Heart right ventricle (tissue), 16 donors: ENCODE results near the gene ESYT3. TPM values are rescaled to one million over a fixed set of nuclear protein-coding genes. Genes with fewer than 3 reads are reported as not detected.
"Not testable (repeated sequence)": the region's sequence is repeated elsewhere in the genome, so short reads cannot be mapped to it uniquely, and the experiment has no call there.

Experiments used
- ATAC-seq, 8 donors: fragments of 200-7000 bp; cut with Tn5 transposase; one replicate each; pipeline ENCODE4 v1.9.1; 2020; ENCODE audit warnings: mild to moderate bottlenecking in 8 of 8, moderate library complexity in 8 of 8, moderate number of reproducible peaks in 1 of 8
- DNase-seq, 2 donors: peaks; one replicate each; pipeline ENCODE4 v3.0.0-alpha.2; 2020
- H3K27ac ChIP-seq, 10 donors: fragments of 200-600 bp; sonication (generic) in 2 of 10; one replicate each; pipeline versions ENCODE4 v1.5.0 to v1.8.0; 2020 to 2022; ENCODE audit warnings: mild to moderate bottlenecking in 3 of 10
- H3K27me3 ChIP-seq, 7 donors: fragments of 200-600 bp; one replicate each; pipeline ENCODE4 v1.8.0; 2021 to 2022; ENCODE audit warnings: mild to moderate bottlenecking in 2 of 7
- H3K36me3 ChIP-seq, 9 donors: fragments of 200-600 bp; sonication (generic) in 1 of 9; one replicate each; pipeline versions ENCODE4 v1.5.0 to v1.8.0; 2020 to 2022; ENCODE audit warnings: mild to moderate bottlenecking in 2 of 9
- H3K4me1 ChIP-seq, 9 donors: fragments of 200-600 bp; sonication (generic) in 1 of 9; one replicate each; pipeline versions ENCODE4 v1.5.0 to v1.8.0; 2020 to 2022; ENCODE audit warnings: mild to moderate bottlenecking in 4 of 9
- H3K4me3 ChIP-seq, 10 donors: fragments of 200-600 bp; sonication (generic) in 2 of 10; one replicate each; pipeline versions ENCODE4 v1.5.0 to v1.8.0; 2020 to 2022; ENCODE audit warnings: mild to moderate bottlenecking in 7 of 10, moderate library complexity in 2 of 10
- H3K9me3 ChIP-seq, 11 donors: fragments of 200-600 bp in 10 of 11; sonication (generic) in 2 of 11; one replicate each; pipeline versions ENCODE4 v1.5.0 to v1.8.0; 2013 to 2022; ENCODE audit warnings: mild to moderate bottlenecking in 2 of 11, control low read depth in 1 of 11, moderate library complexity in 1 of 11
- WGBS, 2 donors: extraction: QIAGEN DNeasy Blood & Tissue Kit; methylation state at CpG; one replicate each; pipeline ENCODE4 v1.1.7; 2013; ENCODE audit warnings: inconsistent platforms in 1 of 2; 5-methylcytosine and 5-hydroxymethylcytosine counted together
- intact Hi-C, 10 donors: fragments of 100-400 bp; cut with DNase I; formaldehyde crosslinking; loops; one replicate each; pipeline versions ENCODE4 v1.11.1 to v1.14.2; 2022
- polyA plus RNA-seq, 2 donors: library from polyadenylated mRNA; stranded (reverse); fragments of 200-250 nt; gene quantifications; one replicate each; pipeline ENCODE4 v1.2.3, GENCODE V29; 2013
- total RNA-seq, 10 donors: library from RNA; stranded (reverse); fragmentation: NEBNext Ultra II Directional in 3 of 10; extraction: Animal tissue kit (Norgen Biotek cat#: 25700) in 3 of 10; gene quantifications; one replicate each; pipeline versions ENCODE4 v1.2.1 to v1.2.4, GENCODE V29; 2021 to 2023
- TF ChIP-seq, protein P1 (sequence below), 9 donors: fragments of 200-600 bp; sonication (generic) in 2 of 9; IDR thresholded peaks; one replicate each; pipeline versions ENCODE4 v1.5.0 to v1.8.0; 2021 to 2022; ENCODE audit warnings: antibody characterized with exemption in 9 of 9, mild to moderate bottlenecking in 5 of 9, moderate library complexity in 1 of 9
- donor health status: Arrhythmogenic right ventricular cardiomyopathy.
- donor health status: ischemic (EF 13 %, LVEDD 7.1; RV severe dilation, severe dysfunction).
- donor health status: healthy with polysubstance abuse.
- donor health status: DM: no; HTN: yes; CAD: no.
- donor health status: DM: no; HTN: no; CAD: no.
- donor health status: ischemic (EF 25% LVEDD 6.9; RV normal size, moderate dysfunction).
- donor health status: ischemic (EF 25% LVEDD 5.7; RV mildly dilated, moderate dysfunction).
- donor health status: healthy.
- donor health status: DM: yes; HTN: yes; CAD: no.
- donor health status: Ischemic cardiomyopathy.
- donor health status: ischemic (EF 35%, LVEDD 5.7; RV mildly dilated, moderate dysfunction).
- donor health status: nonischemic (EF 11% LVEDD 7.7; RV severe dilation, severe dysfunction).
- donor health status: DM: yes; HTN: yes; CAD: no.
- donor health status: PGD.
- donor health status: ischemic (EF 29% LVEDD 5.4; RV normal size, mild dysfunction).
- donor health status: nonischemic (EF 23%, LVEDD 6.1; RV moderate dilation, normal function).

Gene ESYT3
- total and polyA plus RNA-seq, 12 donors: 0.26 to 2.4 (median 1.1) TPM

DNA sequence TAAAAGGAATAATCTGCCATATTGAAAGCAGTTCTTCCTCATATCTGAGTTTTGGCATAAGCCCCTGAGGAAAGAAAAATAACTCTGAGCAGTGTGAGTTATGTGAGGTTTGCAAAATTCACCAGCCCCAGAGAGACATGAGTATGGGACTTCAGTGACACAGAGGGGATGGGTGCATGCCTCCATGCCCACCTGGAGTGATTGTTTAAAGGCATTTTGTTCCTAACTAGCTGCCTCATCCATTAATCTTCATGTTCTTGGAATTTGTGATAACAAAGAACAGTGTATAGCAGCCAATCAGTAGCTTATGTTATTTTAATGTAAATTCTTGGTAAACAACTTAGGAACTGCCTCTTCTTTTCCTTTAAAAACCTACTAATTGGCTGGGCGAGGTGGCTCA lies 11.1 kb upstream of the ESYT3 start:
- Histone ChIP-seq H3K9me3 (no peaks in the 10 kb centered on the region), H3K27me3 (no peaks in the 10 kb centered on the region), H3K27ac (no peak overlapping the region), H3K4me3 (no peak overlapping the region), H3K36me3 (no peaks in the 10 kb centered on the region), H3K4me1 (no peaks in the 10 kb centered on the region)
- ATAC-seq (no peak), DNase-seq (no peak)
- intact Hi-C loops: loop anchor here in 4 of 10 donors (5.0 to 10.0 kb wide), 3 partner anchors 86 to 359 kb away; no protein-coding TSS in a partner anchor
- WGBS, 2 donors: 97 to 100% methylated on average over 1 of the region's 1 CpG
- TF ChIP-seq, protein P1, sequence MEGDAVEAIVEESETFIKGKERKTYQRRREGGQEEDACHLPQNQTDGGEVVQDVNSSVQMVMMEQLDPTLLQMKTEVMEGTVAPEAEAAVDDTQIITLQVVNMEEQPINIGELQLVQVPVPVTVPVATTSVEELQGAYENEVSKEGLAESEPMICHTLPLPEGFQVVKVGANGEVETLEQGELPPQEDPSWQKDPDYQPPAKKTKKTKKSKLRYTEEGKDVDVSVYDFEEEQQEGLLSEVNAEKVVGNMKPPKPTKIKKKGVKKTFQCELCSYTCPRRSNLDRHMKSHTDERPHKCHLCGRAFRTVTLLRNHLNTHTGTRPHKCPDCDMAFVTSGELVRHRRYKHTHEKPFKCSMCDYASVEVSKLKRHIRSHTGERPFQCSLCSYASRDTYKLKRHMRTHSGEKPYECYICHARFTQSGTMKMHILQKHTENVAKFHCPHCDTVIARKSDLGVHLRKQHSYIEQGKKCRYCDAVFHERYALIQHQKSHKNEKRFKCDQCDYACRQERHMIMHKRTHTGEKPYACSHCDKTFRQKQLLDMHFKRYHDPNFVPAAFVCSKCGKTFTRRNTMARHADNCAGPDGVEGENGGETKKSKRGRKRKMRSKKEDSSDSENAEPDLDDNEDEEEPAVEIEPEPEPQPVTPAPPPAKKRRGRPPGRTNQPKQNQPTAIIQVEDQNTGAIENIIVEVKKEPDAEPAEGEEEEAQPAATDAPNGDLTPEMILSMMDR (IDR thresholded peaks at IDR 0.05): no peak

DNA sequence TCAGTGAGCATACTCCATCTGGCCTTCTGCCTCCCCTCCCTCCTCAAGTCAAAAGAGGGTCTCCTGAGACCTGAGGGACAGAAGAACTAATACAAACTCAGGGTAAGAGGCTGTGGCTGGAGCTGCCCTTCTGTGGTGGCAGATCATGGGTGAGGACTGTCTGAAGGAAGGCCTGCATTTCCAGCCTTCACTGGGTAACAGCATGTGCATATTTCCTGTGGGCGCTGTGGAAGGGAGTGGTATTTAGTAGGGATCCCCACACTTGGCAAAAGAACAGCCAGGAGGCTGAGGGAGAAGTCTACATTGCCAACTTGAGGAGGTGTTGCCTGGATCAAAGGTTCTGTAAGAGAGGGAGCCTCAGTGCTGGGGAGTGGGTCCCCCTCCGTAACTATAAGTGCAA lies 10.1 kb upstream of the ESYT3 start:
- Histone ChIP-seq H3K4me3 (no peak overlapping the region), H3K4me1 (no peaks in the 10 kb centered on the region), H3K36me3 (no peaks in the 10 kb centered on the region), H3K9me3 (no peaks in the 10 kb centered on the region), H3K27me3 (no peaks in the 10 kb centered on the region), H3K27ac (no peak overlapping the region)
- DNase-seq (no peak), ATAC-seq (no peak)
- WGBS, 2 donors: 92% methylated on average over 2 of the region's 2 CpGs
- intact Hi-C loops: loop anchor here in 4 of 10 donors (5.0 to 10.0 kb wide), 3 partner anchors 87 to 360 kb away; no protein-coding TSS in a partner anchor
- TF ChIP-seq, protein P1 (IDR thresholded peaks at IDR 0.05): no peak

DNA sequence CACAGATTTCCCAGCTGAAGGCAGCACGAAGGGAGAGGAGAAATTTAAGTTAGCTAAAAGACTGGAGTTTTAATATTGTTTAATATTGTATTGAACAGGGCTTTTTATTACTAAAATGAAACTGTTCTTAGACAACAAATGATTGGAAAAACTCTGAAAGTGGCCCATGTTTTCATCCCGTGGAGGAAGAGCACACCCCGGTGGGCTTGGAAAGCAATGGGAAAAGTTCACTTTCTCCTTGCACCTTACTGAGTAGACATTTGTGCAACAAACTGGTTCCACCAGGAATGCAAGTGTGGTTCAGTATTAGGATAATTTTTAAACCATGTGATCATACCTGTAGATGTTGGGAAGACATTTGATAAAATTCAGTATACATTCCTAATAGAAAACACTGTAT lies 8.2 kb upstream of the ESYT3 start:
- Histone ChIP-seq H3K36me3 (no peaks in the 10 kb centered on the region), H3K27ac (no peak overlapping the region), H3K4me3 (no peak overlapping the region), H3K4me1 (no peaks in the 10 kb centered on the region), H3K9me3 (no peaks in the 10 kb centered on the region), H3K27me3 (peaks cover 0 to 7% (median 0%) of the 10 kb centered on the region in 7 donors)
- 56 to 58% methylated on average over 3 of the region's 3 CpGs for WGBS, 2 donors
- no peak for DNase-seq
- peak in 2 of 8 donors; percentile 33 to 61 for ATAC-seq
- TF ChIP-seq, protein P1 (IDR thresholded peaks at IDR 0.05): peak in 8 of 9 donors; percentile 23 to 63 (median 53)
- intact Hi-C loops: loop anchor here in 2 of 10 donors (10.0 kb wide), 1 partner anchor 361 kb away; no protein-coding TSS in a partner anchor

DNA sequence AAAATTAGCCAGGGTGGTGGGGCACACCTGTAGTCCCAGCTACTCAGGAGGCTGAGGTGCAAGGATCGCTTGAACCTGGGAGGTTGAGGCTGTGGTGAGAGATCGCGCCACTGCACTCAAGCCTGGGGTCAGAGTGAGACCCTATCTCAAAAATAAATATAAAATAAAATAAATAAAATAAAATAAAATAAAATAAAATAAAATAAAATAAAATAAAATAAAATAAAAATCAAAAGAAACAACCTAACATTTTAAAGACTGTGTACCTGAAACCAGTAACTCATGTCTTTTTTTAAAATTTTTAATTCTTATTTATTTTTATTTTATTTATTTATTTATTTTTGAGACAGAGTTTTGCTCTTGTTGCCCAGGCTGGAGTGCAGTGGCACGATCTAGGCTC lies 7.7 kb upstream of the ESYT3 start:
- not testable (repeated sequence) for H3K9me3 ChIP-seq, ATAC-seq, DNase-seq, H3K36me3 ChIP-seq, H3K27ac ChIP-seq, H3K4me3 ChIP-seq, H3K4me1 ChIP-seq
- WGBS, 2 donors: 96 to 98% methylated on average over 4 of the region's 4 CpGs
- intact Hi-C loops: loop anchor here in 2 of 10 donors (10.0 kb wide), 1 partner anchor 362 kb away; no protein-coding TSS in a partner anchor
- H3K27me3 ChIP-seq: peaks cover 0 to 11% (median 0%) of the 10 kb centered on the region in 7 donors

DNA sequence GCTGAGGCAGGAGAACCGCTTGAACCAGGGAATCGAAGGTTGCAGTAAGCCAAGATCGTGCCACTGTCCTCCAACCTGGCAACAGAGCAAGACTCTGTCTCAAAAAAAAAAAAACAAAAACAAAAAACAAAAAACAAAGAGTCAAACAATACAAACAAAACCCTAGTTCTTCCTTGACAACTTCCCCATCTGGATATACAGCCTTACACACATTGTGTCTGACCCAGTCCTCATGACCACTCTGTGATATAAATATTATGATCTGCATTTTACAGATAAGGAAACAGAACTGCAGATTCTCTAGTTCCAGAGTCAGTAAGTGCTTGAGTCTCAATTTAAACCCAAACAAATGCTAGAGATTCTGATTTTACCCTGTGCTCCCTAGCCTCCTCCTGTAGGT lies 4.8 kb upstream of the ESYT3 start:
- WGBS, 2 donors: 93 to 95% methylated on average over 3 of the region's 3 CpGs
- TF ChIP-seq, protein P1 (IDR thresholded peaks at IDR 0.05): no peak
- intact Hi-C loops: loop anchor here in 3 of 10 donors (10.0 kb wide), 2 partner anchors 355 to 365 kb away; no protein-coding TSS in a partner anchor

More for the DNA sequence above, 4.8 kb upstream of the ESYT3 start:
- Histone ChIP-seq H3K4me1 (peaks cover 0 to 10% (median 7%) of the 10 kb centered on the region in 9 donors), H3K27me3 (peaks cover 0 to 33% (median 18%) of the 10 kb centered on the region in 7 donors), H3K36me3 (no peaks in the 10 kb centered on the region), H3K27ac (no peak overlapping the region), H3K9me3 (no peaks in the 10 kb centered on the region), H3K4me3 (no peak overlapping the region)
- no peak for DNase-seq
- no peak for ATAC-seq
